HG03139 (cell line): Measurements from ENCODE around the gene KANK2.

ENCODE experiments used
- ATAC-seq: cut with Tn5 transposase; IDR thresholded peaks from one replicate; pipeline ENCODE4 v1.9.1; 2021; ENCODE audit not compliant: unreplicated experiment

Gene KANK2

GRCh38 chr19:11197291-11198174 is at the start of gene KANK2:
Gene KANK2 (minus strand): TSS chr19:11197545. CDS start chr19:11194511, 3,034 bp downstream.
- peak; percentile 51 for ATAC-seq

GRCh38 chr19:11246941-11247340 is 49.6 kb upstream of the KANK2 start:
- ATAC-seq: no peak

GRCh38 chr19:11244846-11245589 is 47.7 kb upstream of the KANK2 start:
- no peak for ATAC-seq

- no peak for ATAC-seq
Observed at GRCh38 chr19:11243798-11244169, 46.4 kb upstream of the KANK2 start.

- ATAC-seq: no peak
Observed at GRCh38 chr19:11242864-11243797, 45.8 kb upstream of the KANK2 start.

GRCh38 chr19:11242025-11242424 is 44.7 kb upstream of the KANK2 start:
- ATAC-seq: no peak

- ATAC-seq: no peak
Observed at GRCh38 chr19:11240008-11240444, 42.7 kb upstream of the KANK2 start.

GRCh38 chr19:11239377-11240000 is 42.1 kb upstream of the KANK2 start, which contains the start of gene ANGPTL8:
Gene ANGPTL8 (plus strand): TSS chr19:11239619. CDS start chr19:11239638, 19 bp downstream.
- no peak for ATAC-seq

- ATAC-seq: no peak
Observed at GRCh38 chr19:11238781-11239376, 41.5 kb upstream of the KANK2 start.

- no peak for ATAC-seq
Observed at GRCh38 chr19:11238041-11238440, 40.7 kb upstream of the KANK2 start.

- no peak for ATAC-seq
Observed at GRCh38 chr19:11237321-11237720, 40.0 kb upstream of the KANK2 start.

GRCh38 chr19:11236324-11237301 is 39.3 kb upstream of the KANK2 start:
- ATAC-seq: no peak

GRCh38 chr19:11234486-11235075 is 37.2 kb upstream of the KANK2 start:
- no peak for ATAC-seq

GRCh38 chr19:11233073-11233472 is 35.7 kb upstream of the KANK2 start:
- no peak for ATAC-seq

GRCh38 chr19:11232555-11232954 is 35.2 kb upstream of the KANK2 start:
- ATAC-seq: no peak

GRCh38 chr19:11230621-11231386 is 33.5 kb upstream of the KANK2 start:
- ATAC-seq: no peak

GRCh38 chr19:11227195-11227886 is 30.0 kb upstream of the KANK2 start:
- ATAC-seq: no peak
